NOMO-1 treated with dmso at 0.1 percent for 144 hours (cell line): ENCODE data around the gene ADAMTS6.
"Not testable (repeated sequence)": the region's sequence is repeated elsewhere in the genome, so short reads cannot be mapped to it uniquely, and the experiment has no call there.

ENCODE experiments used
- DNase-seq: peaks from one replicate; lab custom pipeline; 2025; ENCODE audit not compliant: unreplicated experiment; lab: John Stamatoyannopoulos, UW

Gene ADAMTS6

GRCh38 chr5:65203746-65204145 is 278.0 kb downstream of the ADAMTS6 start:
- no peak for DNase-seq

- no peak for DNase-seq
Observed at GRCh38 chr5:65199993-65200675, 281.6 kb downstream of the ADAMTS6 start.

GRCh38 chr5:65198456-65199120 is 283.1 kb downstream of the ADAMTS6 start:
- DNase-seq, result no peak

- no peak for DNase-seq
Observed at GRCh38 chr5:65197531-65198455, 283.9 kb downstream of the ADAMTS6 start.

- no peak for DNase-seq
Observed at GRCh38 chr5:65194871-65195270, 286.8 kb downstream of the ADAMTS6 start.

- DNase-seq, result no peak
Observed at GRCh38 chr5:65192331-65192730, 289.4 kb downstream of the ADAMTS6 start.

GRCh38 chr5:65191554-65192135 is 290.1 kb downstream of the ADAMTS6 start:
- DNase-seq, result no peak

- no peak for DNase-seq
Observed at GRCh38 chr5:65190328-65191053, 291.2 kb downstream of the ADAMTS6 start.

GRCh38 chr5:65186646-65187227 is 295.0 kb downstream of the ADAMTS6 start:
- no peak for DNase-seq

GRCh38 chr5:65185468-65185867 is 296.3 kb downstream of the ADAMTS6 start:
- no peak for DNase-seq

GRCh38 chr5:65184780-65185179 is 296.9 kb downstream of the ADAMTS6 start:
- DNase-seq, result no peak

GRCh38 chr5:65174231-65174630 is 307.5 kb downstream of the ADAMTS6 start:
- not testable (repeated sequence) for DNase-seq

- no peak for DNase-seq
Observed at GRCh38 chr5:65173130-65173525, 308.6 kb downstream of the ADAMTS6 start.

GRCh38 chr5:65172486-65173129 is 309.1 kb downstream of the ADAMTS6 start:
- no peak for DNase-seq

GRCh38 chr5:65171645-65172044 is 310.1 kb downstream of the ADAMTS6 start:
- DNase-seq, result no peak

- no peak for DNase-seq
Observed at GRCh38 chr5:65163698-65164097, 318.0 kb downstream of the ADAMTS6 start.

- no peak for DNase-seq
Observed at GRCh38 chr5:65161655-65162054, 320.1 kb downstream of the ADAMTS6 start.

GRCh38 chr5:65157906-65158603 is 323.7 kb downstream of the ADAMTS6 start:
- DNase-seq, result no peak

- no peak for DNase-seq
Observed at GRCh38 chr5:65156933-65157332, 324.8 kb downstream of the ADAMTS6 start.
